ENCODE measurements around the gene HTT.

DNA sequence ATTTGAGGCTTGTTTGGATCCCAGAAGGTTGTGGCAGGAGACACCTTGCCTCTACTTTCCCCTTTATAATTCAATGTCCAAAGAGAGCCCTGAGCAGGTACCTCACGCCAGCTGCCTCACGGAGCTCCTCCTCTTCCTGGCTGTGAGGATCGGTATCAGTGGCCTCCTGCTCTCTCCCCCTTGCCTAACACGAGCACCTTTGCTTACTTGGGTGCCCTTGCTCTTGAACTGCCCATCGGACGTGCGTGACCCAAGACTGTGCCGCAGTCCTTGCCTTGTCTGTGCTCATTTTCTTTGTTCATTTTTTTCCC is 146.7 kb downstream of the HTT start:
- TF ChIP-seq CTCF (IDR thresholded peaks at IDR 0.05; ENCODE audit: insufficient read depth, low read length) (no peak), POLR2AphosphoS5 (IDR thresholded peaks at IDR 0.05; ENCODE audit: low read depth) (no peak), SPI1 (IDR thresholded peaks at IDR 0.05; ENCODE audit: borderline replicate concordance, low read depth) (no peak)
